ENCODE results near the gene CCPG1.

DNA sequence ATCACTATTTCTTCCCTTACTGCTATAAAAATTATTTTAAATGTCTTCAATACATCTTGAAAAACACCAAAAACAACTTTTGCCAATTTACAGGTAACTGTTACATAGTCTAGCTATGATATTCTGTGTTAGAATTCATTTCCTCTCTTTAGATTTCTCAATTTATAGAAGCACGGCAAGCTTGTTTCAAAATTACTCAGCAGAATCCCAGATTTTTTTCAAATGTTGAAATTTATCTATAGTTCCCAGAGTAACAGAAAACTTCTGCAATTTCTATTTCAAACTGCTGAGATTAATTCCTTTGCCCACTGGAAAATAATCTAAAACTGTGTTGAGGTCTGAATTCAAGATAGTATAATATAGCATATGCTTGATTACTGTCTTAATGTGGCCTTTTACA lies 41.2 kb downstream of the CCPG1 start:
- TF ChIP-seq, protein P1, sequence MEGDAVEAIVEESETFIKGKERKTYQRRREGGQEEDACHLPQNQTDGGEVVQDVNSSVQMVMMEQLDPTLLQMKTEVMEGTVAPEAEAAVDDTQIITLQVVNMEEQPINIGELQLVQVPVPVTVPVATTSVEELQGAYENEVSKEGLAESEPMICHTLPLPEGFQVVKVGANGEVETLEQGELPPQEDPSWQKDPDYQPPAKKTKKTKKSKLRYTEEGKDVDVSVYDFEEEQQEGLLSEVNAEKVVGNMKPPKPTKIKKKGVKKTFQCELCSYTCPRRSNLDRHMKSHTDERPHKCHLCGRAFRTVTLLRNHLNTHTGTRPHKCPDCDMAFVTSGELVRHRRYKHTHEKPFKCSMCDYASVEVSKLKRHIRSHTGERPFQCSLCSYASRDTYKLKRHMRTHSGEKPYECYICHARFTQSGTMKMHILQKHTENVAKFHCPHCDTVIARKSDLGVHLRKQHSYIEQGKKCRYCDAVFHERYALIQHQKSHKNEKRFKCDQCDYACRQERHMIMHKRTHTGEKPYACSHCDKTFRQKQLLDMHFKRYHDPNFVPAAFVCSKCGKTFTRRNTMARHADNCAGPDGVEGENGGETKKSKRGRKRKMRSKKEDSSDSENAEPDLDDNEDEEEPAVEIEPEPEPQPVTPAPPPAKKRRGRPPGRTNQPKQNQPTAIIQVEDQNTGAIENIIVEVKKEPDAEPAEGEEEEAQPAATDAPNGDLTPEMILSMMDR (conservative IDR thresholded peaks at IDR 0.05; ENCODE audit: low read length), result no peak
- no peak for TF ChIP-seq EZH2phosphoT487 (IDR thresholded peaks at IDR 0.05; ENCODE audit: borderline replicate concordance, low read depth, low read length)

All from OCI-LY7 (cell line).